Measurements from ENCODE around the gene NOC3L.
"Not testable (repeated sequence)": the region's sequence is repeated elsewhere in the genome, so short reads cannot be mapped to it uniquely, and the experiment has no call there.

NOC3L gene

DNA sequence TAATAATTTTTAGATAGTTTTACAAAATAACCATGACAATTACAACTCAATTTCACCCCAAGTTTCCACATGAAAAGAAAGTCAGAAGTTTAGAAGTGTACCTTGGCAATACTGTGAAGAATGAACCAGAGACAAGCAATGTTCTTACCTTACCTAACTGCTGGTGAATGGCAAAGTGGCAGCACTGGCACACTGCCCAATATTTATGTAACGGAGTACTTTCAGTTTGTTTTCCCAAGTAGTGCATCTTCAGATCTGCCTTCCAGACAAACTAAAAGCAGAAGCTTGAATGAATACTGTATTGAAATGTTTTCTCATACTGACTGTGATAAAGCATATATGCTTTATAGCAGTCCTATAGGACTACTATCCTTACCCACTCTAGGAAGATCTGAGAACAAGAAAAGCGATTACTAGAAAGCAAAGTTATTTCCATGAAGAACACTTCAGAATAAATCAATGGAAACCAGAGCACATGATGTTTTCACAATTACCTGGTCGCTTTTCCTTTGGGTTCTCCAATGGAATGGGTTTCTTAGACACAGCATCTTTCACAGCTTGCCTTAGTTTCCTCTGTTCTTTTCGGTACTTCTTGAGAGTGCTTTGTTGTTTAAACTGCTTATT, 1.5 kb downstream of the NOC3L start:
- in situ Hi-C loops (cut with MboI; ENCODE audit: low pct_unique_long_range_greater_than_20kb, low sequenced_read_pairs, unreplicated experiment): no loop called here
- DNase-seq (ENCODE audit: low spot score): no peak
- TF ChIP-seq, protein P1, sequence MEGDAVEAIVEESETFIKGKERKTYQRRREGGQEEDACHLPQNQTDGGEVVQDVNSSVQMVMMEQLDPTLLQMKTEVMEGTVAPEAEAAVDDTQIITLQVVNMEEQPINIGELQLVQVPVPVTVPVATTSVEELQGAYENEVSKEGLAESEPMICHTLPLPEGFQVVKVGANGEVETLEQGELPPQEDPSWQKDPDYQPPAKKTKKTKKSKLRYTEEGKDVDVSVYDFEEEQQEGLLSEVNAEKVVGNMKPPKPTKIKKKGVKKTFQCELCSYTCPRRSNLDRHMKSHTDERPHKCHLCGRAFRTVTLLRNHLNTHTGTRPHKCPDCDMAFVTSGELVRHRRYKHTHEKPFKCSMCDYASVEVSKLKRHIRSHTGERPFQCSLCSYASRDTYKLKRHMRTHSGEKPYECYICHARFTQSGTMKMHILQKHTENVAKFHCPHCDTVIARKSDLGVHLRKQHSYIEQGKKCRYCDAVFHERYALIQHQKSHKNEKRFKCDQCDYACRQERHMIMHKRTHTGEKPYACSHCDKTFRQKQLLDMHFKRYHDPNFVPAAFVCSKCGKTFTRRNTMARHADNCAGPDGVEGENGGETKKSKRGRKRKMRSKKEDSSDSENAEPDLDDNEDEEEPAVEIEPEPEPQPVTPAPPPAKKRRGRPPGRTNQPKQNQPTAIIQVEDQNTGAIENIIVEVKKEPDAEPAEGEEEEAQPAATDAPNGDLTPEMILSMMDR (IDR thresholded peaks at IDR 0.05; ENCODE audit: extremely low read depth, insufficient read depth, missing control alignments): no peak

DNA sequence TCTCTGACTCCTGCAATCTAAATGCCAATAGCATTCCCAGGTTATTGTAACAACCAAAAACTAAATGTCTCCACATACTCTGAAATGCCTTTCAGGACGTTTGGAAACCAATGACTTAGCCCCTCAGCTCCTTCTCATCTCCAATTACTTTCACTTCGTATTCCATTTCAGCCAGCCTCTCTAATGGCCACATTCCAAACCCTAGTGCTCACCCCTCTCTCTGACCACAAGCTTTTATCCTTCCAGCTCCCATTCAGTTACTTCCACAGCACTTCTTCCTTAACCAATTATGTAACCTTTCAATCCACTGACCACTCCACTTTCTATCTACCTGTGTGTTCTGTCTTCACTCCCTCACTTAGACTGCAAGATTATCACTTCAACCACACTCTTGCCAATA, 4.3 kb downstream of the NOC3L start:
- DNase-seq (ENCODE audit: low spot score): no peak
- in situ Hi-C loops (cut with MboI; ENCODE audit: low pct_unique_long_range_greater_than_20kb, low sequenced_read_pairs, unreplicated experiment): no loop called here
- TF ChIP-seq, protein P1 (IDR thresholded peaks at IDR 0.05; ENCODE audit: extremely low read depth, insufficient read depth, missing control alignments): no peak

DNA sequence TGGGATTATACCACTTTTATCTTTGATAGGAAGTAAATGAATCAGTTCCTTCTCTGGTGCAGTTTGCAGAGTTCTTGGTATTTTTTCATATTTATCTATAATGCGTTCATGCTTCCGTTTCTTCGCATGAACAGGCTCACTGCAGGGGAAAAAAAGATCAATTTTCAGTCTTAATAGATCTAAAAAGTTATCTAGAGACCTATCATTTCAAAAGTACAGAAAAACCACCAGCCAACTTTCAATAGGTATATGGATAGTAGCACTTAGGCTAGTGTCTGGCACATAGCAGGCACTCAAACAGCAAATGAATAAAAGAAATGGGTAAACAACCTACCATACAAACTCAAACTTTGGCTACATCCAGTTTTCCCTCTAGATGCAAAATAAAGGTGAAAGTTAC, 5.5 kb downstream of the NOC3L start:
- no peak for DNase-seq (ENCODE audit: low spot score)
- in situ Hi-C loops (cut with MboI; ENCODE audit: low pct_unique_long_range_greater_than_20kb, low sequenced_read_pairs, unreplicated experiment): no loop called here
- TF ChIP-seq, protein P1 (IDR thresholded peaks at IDR 0.05; ENCODE audit: extremely low read depth, insufficient read depth, missing control alignments): no peak

DNA sequence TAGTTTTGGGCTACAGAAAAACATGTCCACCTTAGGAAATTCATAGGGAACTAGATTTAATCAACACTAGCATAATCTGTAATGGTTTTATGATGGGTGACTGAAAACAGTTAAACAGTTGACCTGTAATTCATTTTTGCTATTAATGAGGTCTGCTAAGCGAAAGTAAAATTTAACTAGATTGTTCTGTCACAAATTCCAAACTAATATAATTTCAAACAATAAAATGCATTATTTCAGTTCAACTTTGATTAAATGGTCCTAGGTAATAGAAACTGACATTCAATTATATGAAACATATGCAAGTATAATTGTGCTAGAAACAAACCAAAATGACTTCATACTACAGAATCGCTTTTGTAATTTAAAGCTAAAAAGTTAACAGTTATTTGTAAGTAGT, 6.9 kb downstream of the NOC3L start:
- DNase-seq (ENCODE audit: low spot score): no peak
- in situ Hi-C loops (cut with MboI; ENCODE audit: low pct_unique_long_range_greater_than_20kb, low sequenced_read_pairs, unreplicated experiment): no loop called here
- TF ChIP-seq, protein P1 (IDR thresholded peaks at IDR 0.05; ENCODE audit: extremely low read depth, insufficient read depth, missing control alignments): no peak

DNA sequence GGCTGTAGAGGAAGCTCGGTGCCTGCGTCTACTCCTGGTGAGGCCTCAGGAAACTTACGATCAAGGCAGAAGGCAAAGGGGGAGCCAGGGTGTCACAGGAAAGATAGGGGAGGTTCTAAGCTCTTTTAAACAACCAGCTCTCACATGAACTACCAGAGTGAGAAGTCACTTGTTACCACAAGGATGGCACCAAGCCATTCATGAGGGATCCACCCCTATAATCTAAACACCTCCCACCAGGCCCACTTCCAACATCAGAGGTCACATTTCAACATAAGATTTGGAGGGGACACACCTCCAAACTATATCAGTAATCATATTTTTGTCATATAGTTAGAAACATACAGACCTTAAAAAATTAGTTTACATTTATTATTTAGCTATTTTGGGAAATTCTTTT, 9.4 kb downstream of the NOC3L start:
- no peak for DNase-seq (ENCODE audit: low spot score)
- TF ChIP-seq, protein P1 (IDR thresholded peaks at IDR 0.05; ENCODE audit: extremely low read depth, insufficient read depth, missing control alignments): no peak
- in situ Hi-C loops (cut with MboI; ENCODE audit: low pct_unique_long_range_greater_than_20kb, low sequenced_read_pairs, unreplicated experiment): no loop called here

DNA sequence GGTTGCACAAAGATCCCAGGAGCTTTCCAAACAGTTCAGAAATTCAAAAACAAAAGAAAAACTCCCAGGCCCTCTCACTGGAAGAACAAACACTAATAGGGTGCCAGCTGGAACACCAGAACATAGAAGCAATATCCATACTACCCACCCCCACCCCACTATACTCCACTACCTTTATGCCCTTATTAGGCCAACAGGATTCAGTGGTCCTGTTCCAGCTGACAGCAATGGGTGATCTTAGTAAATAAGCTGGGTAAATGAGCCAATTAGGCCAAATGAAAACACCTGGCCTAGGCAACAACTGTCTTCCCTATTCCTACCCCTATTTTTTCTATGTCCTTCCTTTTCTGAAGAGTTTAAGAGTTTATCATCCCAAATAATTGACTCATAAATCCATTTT, 11.7 kb downstream of the NOC3L start:
- in situ Hi-C loops (cut with MboI; ENCODE audit: low pct_unique_long_range_greater_than_20kb, low sequenced_read_pairs, unreplicated experiment): no loop called here
- TF ChIP-seq, protein P1 (IDR thresholded peaks at IDR 0.05; ENCODE audit: extremely low read depth, insufficient read depth, missing control alignments): no peak

DNA sequence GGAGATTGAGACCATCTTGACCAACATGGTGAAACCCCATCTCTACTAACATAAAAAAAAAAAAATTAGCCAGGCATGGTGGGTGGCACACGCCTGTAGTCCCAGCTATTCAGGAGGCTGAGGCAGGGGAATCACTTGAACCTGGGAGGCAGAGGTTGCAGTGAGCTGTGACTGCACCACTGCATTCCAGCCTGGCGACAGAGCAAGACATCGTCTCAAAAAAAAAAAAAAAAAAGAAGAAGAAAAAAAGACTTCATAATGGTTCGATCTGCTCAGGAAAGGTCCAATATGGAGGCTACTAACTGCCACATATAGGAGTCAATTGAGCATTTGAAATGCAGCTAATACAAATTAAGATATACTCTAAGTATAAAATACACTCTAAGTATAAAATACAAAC, 12.2 kb downstream of the NOC3L start:
- DNase-seq (ENCODE audit: low spot score); in situ Hi-C loops (cut with MboI; ENCODE audit: low pct_unique_long_range_greater_than_20kb, low sequenced_read_pairs, unreplicated experiment): not testable (repeated sequence)

More for the DNA sequence above, 11.7 kb downstream of the NOC3L start:
- no peak for DNase-seq (ENCODE audit: low spot score)
